ENCODE measurements around the gene CCDC33.

The CCDC33 gene

GRCh38 chr15:74322558-74323180 is 86.5 kb downstream of the CCDC33 start:
- peaks cover 12% of the 10 kb centered on the region for H3K4me1 Mint-ChIP-seq (ENCODE audit: low read depth)
- no peaks in the 10 kb centered on the region for H3K9me3 Mint-ChIP-seq
- H3K27ac Mint-ChIP-seq, result no peak overlapping the region

DNA sequence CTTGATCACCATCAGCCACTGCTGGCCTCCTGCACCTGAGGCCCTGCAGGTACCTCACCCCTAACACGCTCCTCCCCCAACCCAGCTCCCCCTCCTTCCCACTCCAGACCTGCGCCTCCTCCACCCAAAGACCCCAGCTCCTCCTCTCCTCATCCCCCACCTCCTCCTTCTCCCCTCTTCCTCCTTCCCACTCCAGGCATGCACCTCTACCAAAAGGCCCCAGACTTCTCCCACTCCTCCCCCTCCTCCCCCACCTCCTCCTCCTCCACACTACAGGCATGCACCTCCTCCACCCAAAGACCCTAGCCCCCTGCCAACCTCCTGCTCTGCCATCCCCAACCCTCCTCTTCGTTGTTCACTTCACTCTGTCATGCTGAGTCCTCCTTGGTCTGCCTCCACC is 88.6 kb downstream of the CCDC33 start:
- Mint-ChIP-seq H3K4me1 (ENCODE audit: low read depth) (peaks cover 18% of the 10 kb centered on the region), H3K27ac (no peak overlapping the region), H3K9me3 (no peaks in the 10 kb centered on the region), H3K4me3 (no peak overlapping the region), H3K36me3 (ENCODE audit: low read depth) (no peaks in the 10 kb centered on the region), H3K27me3 (no peaks in the 10 kb centered on the region)
- no peak for DNase-seq

More at GRCh38 chr15:74322558-74323180, 86.5 kb downstream of the CCDC33 start:
- Mint-ChIP-seq H3K27me3 (no peaks in the 10 kb centered on the region), H3K4me3 (no peak overlapping the region), H3K36me3 (ENCODE audit: low read depth) (no peaks in the 10 kb centered on the region)
- peak; percentile 74 for DNase-seq

- Mint-ChIP-seq H3K36me3 (ENCODE audit: low read depth) (no peaks in the 10 kb centered on the region), H3K4me1 (ENCODE audit: low read depth) (peaks cover 11% of the 10 kb centered on the region), H3K27ac (no peak overlapping the region), H3K27me3 (no peaks in the 10 kb centered on the region), H3K4me3 (no peak overlapping the region), H3K9me3 (no peaks in the 10 kb centered on the region)
- DNase-seq, result no peak
These were observed 90.6 kb downstream of the CCDC33 start for GRCh38 chr15:74326746-74327145.

- Mint-ChIP-seq H3K4me3 (no peak overlapping the region), H3K27ac (no peak overlapping the region), H3K27me3 (no peaks in the 10 kb centered on the region), H3K4me1 (ENCODE audit: low read depth) (peaks cover 11% of the 10 kb centered on the region), H3K36me3 (ENCODE audit: low read depth) (no peaks in the 10 kb centered on the region), H3K9me3 (no peaks in the 10 kb centered on the region)
- DNase-seq, result no peak
These were observed 91.6 kb downstream of the CCDC33 start for GRCh38 chr15:74327756-74328155.

GRCh38 chr15:74328331-74329056 is 92.4 kb downstream of the CCDC33 start:
- H3K27ac Mint-ChIP-seq, result no peak overlapping the region
- no peak for DNase-seq

GRCh38 chr15:74330861-74331408 is 94.8 kb downstream of the CCDC33 start:
- DNase-seq, result no peak
- no peak overlapping the region for H3K27ac Mint-ChIP-seq
- no peaks in the 10 kb centered on the region for H3K36me3 Mint-ChIP-seq (ENCODE audit: low read depth)

More at GRCh38 chr15:74328331-74329056, 92.4 kb downstream of the CCDC33 start:
- Mint-ChIP-seq H3K9me3 (no peaks in the 10 kb centered on the region), H3K27me3 (no peaks in the 10 kb centered on the region), H3K4me1 (ENCODE audit: low read depth) (peaks cover 11% of the 10 kb centered on the region), H3K4me3 (no peak overlapping the region), H3K36me3 (ENCODE audit: low read depth) (no peaks in the 10 kb centered on the region)

GRCh38 chr15:74332011-74332410 is 95.9 kb downstream of the CCDC33 start:
- Mint-ChIP-seq H3K36me3 (ENCODE audit: low read depth) (no peaks in the 10 kb centered on the region), H3K27ac (no peak overlapping the region), H3K4me1 (ENCODE audit: low read depth) (peaks cover 11% of the 10 kb centered on the region), H3K4me3 (no peak overlapping the region), H3K27me3 (no peaks in the 10 kb centered on the region), H3K9me3 (no peaks in the 10 kb centered on the region)
- DNase-seq, result no peak

More at GRCh38 chr15:74330861-74331408, 94.8 kb downstream of the CCDC33 start:
- Mint-ChIP-seq H3K4me3 (no peak overlapping the region), H3K4me1 (ENCODE audit: low read depth) (peaks cover 11% of the 10 kb centered on the region), H3K27me3 (no peaks in the 10 kb centered on the region), H3K9me3 (no peaks in the 10 kb centered on the region)

- no peak overlapping the region for H3K27ac Mint-ChIP-seq
- DNase-seq, result no peak
- H3K4me1 Mint-ChIP-seq (ENCODE audit: low read depth), result peaks cover 11% of the 10 kb centered on the region
- no peaks in the 10 kb centered on the region for H3K9me3 Mint-ChIP-seq
- no peak overlapping the region for H3K4me3 Mint-ChIP-seq
- H3K36me3 Mint-ChIP-seq (ENCODE audit: low read depth), result no peaks in the 10 kb centered on the region
- H3K27me3 Mint-ChIP-seq, result no peaks in the 10 kb centered on the region
These were observed 96.5 kb downstream of the CCDC33 start for GRCh38 chr15:74332611-74333010.

GRCh38 chr15:74333093-74333492 is 97.0 kb downstream of the CCDC33 start:
- Mint-ChIP-seq H3K27ac (no peak overlapping the region), H3K4me3 (no peak overlapping the region), H3K36me3 (ENCODE audit: low read depth) (no peaks in the 10 kb centered on the region), H3K4me1 (ENCODE audit: low read depth) (peaks cover 7% of the 10 kb centered on the region), H3K9me3 (no peaks in the 10 kb centered on the region), H3K27me3 (no peaks in the 10 kb centered on the region)
- DNase-seq, result no peak

GRCh38 chr15:74333662-74334061 is 97.5 kb downstream of the CCDC33 start:
- Mint-ChIP-seq H3K4me3 (no peak overlapping the region), H3K4me1 (ENCODE audit: low read depth) (peaks cover 2% of the 10 kb centered on the region), H3K36me3 (ENCODE audit: low read depth) (no peaks in the 10 kb centered on the region), H3K27ac (no peak overlapping the region), H3K27me3 (no peaks in the 10 kb centered on the region), H3K9me3 (no peaks in the 10 kb centered on the region)
- no peak for DNase-seq

- Mint-ChIP-seq H3K4me1 (ENCODE audit: low read depth) (no peaks in the 10 kb centered on the region), H3K36me3 (ENCODE audit: low read depth) (no peaks in the 10 kb centered on the region), H3K9me3 (no peaks in the 10 kb centered on the region), H3K4me3 (no peak overlapping the region), H3K27ac (no peak overlapping the region), H3K27me3 (no peaks in the 10 kb centered on the region)
- DNase-seq, result no peak
These were observed 98.0 kb downstream of the CCDC33 start for GRCh38 chr15:74334127-74334526.

DNA sequence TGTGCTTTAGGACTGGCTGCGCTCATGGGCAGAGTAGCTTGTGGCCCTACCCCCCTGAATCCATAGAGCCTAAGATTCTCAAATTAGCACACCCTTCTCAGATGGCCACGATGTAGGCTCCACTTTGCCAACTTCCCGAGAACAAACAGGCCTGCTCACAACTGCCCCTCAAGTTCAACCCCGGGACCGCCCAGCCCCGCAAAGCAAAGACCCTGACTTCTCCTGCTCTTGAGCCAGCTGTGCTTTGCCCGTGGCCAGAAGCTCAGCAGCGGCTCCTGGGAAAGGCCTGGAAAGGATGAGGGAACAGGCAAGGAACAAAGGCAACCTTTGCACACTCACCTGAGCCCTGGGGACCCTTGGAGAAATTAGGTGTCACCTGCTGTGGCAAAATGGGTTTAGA is 99.3 kb downstream of the CCDC33 start:
- H3K4me1 Mint-ChIP-seq (ENCODE audit: low read depth), result no peaks in the 10 kb centered on the region
- H3K27me3 Mint-ChIP-seq, result no peaks in the 10 kb centered on the region
- no peaks in the 10 kb centered on the region for H3K9me3 Mint-ChIP-seq
- H3K4me3 Mint-ChIP-seq, result no peak overlapping the region
- no peak overlapping the region for H3K27ac Mint-ChIP-seq
- H3K36me3 Mint-ChIP-seq (ENCODE audit: low read depth), result no peaks in the 10 kb centered on the region
- no peak for DNase-seq

DNA sequence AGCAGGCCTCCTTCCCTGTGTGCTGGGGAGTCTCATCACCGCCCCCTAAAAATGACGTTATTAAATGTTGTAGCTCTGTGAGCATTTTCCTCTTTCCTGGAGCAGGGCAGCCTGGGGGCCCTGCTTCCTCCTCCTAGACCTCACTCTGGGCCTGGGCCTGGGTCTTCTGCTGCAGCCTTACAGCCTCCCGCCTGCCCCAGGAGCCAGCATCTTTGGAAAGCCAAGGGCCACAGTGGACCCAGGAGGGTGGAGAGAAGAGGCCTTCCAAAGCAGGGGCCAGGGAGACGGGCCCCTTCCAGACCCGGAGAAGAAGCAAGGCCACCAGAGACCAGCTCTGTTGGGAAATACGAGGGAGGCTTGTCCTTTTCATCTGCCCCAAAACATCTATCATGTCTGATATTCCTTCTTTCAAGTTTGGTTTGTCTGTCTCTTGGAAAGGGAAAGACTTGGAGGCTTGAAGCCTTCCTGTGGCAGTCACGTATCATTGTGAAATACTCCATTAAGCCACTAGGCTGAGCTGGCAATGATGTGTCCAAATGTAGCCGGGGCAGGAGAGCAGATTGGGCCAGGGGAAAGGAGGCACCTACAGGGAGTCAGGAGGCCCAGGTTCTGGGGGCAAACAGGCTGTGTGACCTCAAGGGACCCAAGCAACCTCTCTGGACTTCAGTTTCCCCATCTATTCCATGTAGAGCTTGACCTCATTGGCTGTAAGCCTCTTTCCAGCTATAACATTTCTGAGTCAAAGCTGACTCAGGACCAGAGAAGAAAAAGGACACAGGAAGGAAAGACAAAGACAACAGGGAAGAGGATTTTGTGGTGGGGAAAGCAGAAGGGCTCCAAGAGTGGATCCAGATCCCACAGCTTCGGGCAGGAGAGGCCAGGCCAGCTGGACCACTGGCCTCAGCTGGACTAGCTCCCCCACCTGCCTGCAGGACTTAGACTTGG is 100.2 kb downstream of the CCDC33 start:
- no peaks in the 10 kb centered on the region for H3K27me3 Mint-ChIP-seq
- no peak overlapping the region for H3K4me3 Mint-ChIP-seq
- H3K36me3 Mint-ChIP-seq (ENCODE audit: low read depth), result no peaks in the 10 kb centered on the region
- DNase-seq, result no peak
- H3K4me1 Mint-ChIP-seq (ENCODE audit: low read depth), result no peaks in the 10 kb centered on the region
- no peaks in the 10 kb centered on the region for H3K9me3 Mint-ChIP-seq
- H3K27ac Mint-ChIP-seq, result no peak overlapping the region

DNA sequence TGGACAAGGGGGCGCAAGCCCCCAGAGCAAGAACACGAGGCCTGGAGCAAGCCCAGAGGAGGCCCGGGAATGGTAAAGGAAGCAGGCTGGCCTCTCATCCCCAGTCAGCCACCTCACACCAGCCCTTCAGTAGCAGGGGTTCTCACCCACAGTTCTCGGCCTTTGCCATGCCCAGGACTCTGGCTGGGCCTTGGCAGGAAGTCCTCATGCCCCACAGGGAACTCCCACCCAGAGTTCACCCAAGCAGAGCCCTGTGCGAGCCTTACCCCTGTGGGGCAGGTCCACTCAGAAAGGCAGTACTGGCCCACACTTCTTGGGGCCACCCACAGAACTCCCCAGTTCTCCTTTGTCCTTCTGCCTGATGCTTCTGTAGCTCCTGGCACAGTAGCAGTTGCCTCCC is 101.0 kb downstream of the CCDC33 start:
- Mint-ChIP-seq H3K9me3 (no peaks in the 10 kb centered on the region), H3K4me1 (ENCODE audit: low read depth) (no peaks in the 10 kb centered on the region), H3K4me3 (no peak overlapping the region), H3K27me3 (no peaks in the 10 kb centered on the region), H3K36me3 (ENCODE audit: low read depth) (no peaks in the 10 kb centered on the region), H3K27ac (no peak overlapping the region)
- DNase-seq, result no peak
